ENCODE measurements around the gene C2orf15. TPM values are rescaled to one million over a fixed set of nuclear protein-coding genes. Genes with fewer than 3 reads are reported as not detected.

Gene C2orf15
- total and polyA plus RNA-seq, 9 of the 15 experiments (the other 6 are each of a cell fraction or from before 2014, with no cell fraction given), result 0.04 to 0.27 (median 0.15) TPM; not detected in 1

DNA sequence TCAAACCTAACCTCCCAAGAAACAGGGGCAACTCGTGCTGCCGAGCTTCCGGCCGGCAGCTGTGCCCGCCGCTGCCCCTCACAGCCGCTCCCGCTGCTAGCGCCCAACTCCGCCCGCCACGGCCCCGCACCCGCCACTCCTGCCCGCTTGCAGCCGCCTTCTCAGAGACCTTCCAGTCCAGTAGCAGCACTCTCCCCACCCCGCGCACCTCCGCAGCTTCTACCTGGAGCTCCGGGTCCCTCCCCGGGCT is 722 bp upstream of the C2orf15 start:
- Histone ChIP-seq H3K4me1 (replicated peaks in 1 of 2; ENCODE audit: control insufficient read depth in 2 of 2, insufficient read depth in 2 of 2, low read length in 2 of 2) (peaks cover 0 to 17% of the 10 kb centered on the region in 2 experiments; a peak in 2 of 5 replicates), H3K27me3 (ENCODE audit: control insufficient read depth in 2 of 2, insufficient read depth in 2 of 2, low read length in 2 of 2) (no peaks in the 10 kb centered on the region), H3K9me3 (replicated peaks; ENCODE audit: control insufficient read depth, insufficient read depth, low read depth, low read length) (no peaks in the 10 kb centered on the region), H2AFZ (ENCODE audit: low read depth, low read length) (peak overlapping the region; percentile 100), H4K20me1 (replicated peaks; ENCODE audit: control insufficient read depth, insufficient read depth, low read length) (no peaks in the 10 kb centered on the region), H3K36me3 (ENCODE audit: control insufficient read depth, insufficient read depth, low read length) (no peaks in the 10 kb centered on the region), H3K4me3 (peak overlapping the region; percentile 99), H3K9me1 (ENCODE audit: control insufficient read depth, insufficient read depth, low read length) (no peaks in the 10 kb centered on the region), H3K79me2 (ENCODE audit: control insufficient read depth, insufficient read depth, low read length) (no peaks in the 10 kb centered on the region), H3K9ac (ENCODE audit: insufficient read depth in 1 of 2, low read depth in 2 of 2, low read length in 2 of 2) (peak overlapping the region; percentile 42 to 93; a peak in 3 of 4 replicates), H3K27ac (ENCODE audit: extremely low read depth, low read depth, low read length) (no peak overlapping the region), H3K4me2 (ENCODE audit: insufficient read depth, low read length) (peak overlapping the region; percentile 99)
- CTCF ChIA-PET (ENCODE audit: low intra/inter-chr PET ratio), result no interaction called here
- no peak for FAIRE-seq
- POLR2A ChIA-PET, result interaction anchor here (1.7 kb wide), 1 partner anchor 15 kb away, joined by 8 read pairs; the partner anchor contains the start of genes LIPT1 and TSGA10
- in situ Hi-C loops (cut with MboI) (no loop called here), intact Hi-C loops (cut with micrococcal nuclease) (no loop called here)
- no TSS peak for BruUV-seq (replicated peaks)
- ATAC-seq, result no peak
- no peak for DNase-seq (ENCODE audit: extremely low read depth in 1 of 4, low spot score in 3 of 4)
- 2% methylated on average over 16 of the region's 21 CpGs for WGBS (ENCODE audit: insufficient coverage, low coverage, missing lambda C conversion rate)
- TF ChIP-seq RHOXF2B (CRISPR knock-in tag; conservative IDR thresholded peaks at IDR 0.05) (no peak), NFRKB (IDR thresholded peaks at IDR 0.05; ENCODE audit: low read depth) (no peak), TAL1 (IDR thresholded peaks at IDR 0.05) (no peak), ZNF830 (CRISPR knock-in tag; IDR thresholded peaks at IDR 0.05) (no peak), GATAD2A (IDR thresholded peaks at IDR 0.05) (no peak), BDP1 (IDR thresholded peaks at IDR 0.05; ENCODE audit: insufficient read depth, insufficient read length) (no peak), ZNF584 (CRISPR knock-in tag; IDR thresholded peaks at IDR 0.05; ENCODE audit: low read depth) (no peak), BCOR (IDR thresholded peaks at IDR 0.05) (no peak), ZBTB17 (CRISPR knock-in tag; IDR thresholded peaks at IDR 0.05) (no peak), CXXC5 (CRISPR knock-in tag; IDR thresholded peaks at IDR 0.05) (no peak), MBD2 (IDR thresholded peaks at IDR 0.05; ENCODE audit: borderline replicate concordance, low read depth) (no peak), ZNF766 (CRISPR knock-in tag; conservative IDR thresholded peaks at IDR 0.05) (no peak), NRF1 (conservative IDR thresholded peaks at IDR 0.05 in 1 of 2, IDR thresholded peaks at IDR 0.05 in 1 of 2) (no peak), NCOA1 (IDR thresholded peaks at IDR 0.05; ENCODE audit: low read depth) (no peak), GABPB1 (CRISPR knock-in tag; IDR thresholded peaks at IDR 0.05) (0 out of 2 replicates have a peak, but pooled peaks have one; percentile 17), HNRNPLL (IDR thresholded peaks at IDR 0.05; ENCODE audit: low read depth, low read length, poor library complexity, severe bottlenecking) (peak; percentile 45), EHMT2 (IDR thresholded peaks at IDR 0.05) (no peak), USF1 (CRISPR knock-in tag; IDR thresholded peaks at IDR 0.05) (no peak), CREM (IDR thresholded peaks at IDR 0.05; ENCODE audit: low read depth) (no peak), YY1 (IDR thresholded peaks at IDR 0.05; ENCODE audit: borderline replicate concordance in 1 of 3, control insufficient read depth in 1 of 3, extremely low read depth in 1 of 3, insufficient read depth in 3 of 3, insufficient read length in 1 of 3, insufficient replicate concordance in 2 of 3, low read depth in 1 of 3, low read length in 2 of 3) (peak in 1 of 3 experiments; percentile 16), ZC3H8 (IDR thresholded peaks at IDR 0.05) (no peak), FOS (IDR thresholded peaks at IDR 0.05; ENCODE audit: extremely low read depth, insufficient read length) (no peak), MAFK (IDR thresholded peaks at IDR 0.05; ENCODE audit: low read length) (no peak), ZNF586 (CRISPR knock-in tag; conservative IDR thresholded peaks at IDR 0.05) (no peak), ETV5 (CRISPR knock-in tag; IDR thresholded peaks at IDR 0.05; ENCODE audit: low read depth) (0 out of 2 replicates have a peak, but pooled peaks have one; percentile 6), HMGN3 (IDR thresholded peaks at IDR 0.05; ENCODE audit: borderline replicate concordance, extremely low read depth, insufficient read length, low read depth, low read length) (no peak), OTX1 (CRISPR knock-in tag; IDR thresholded peaks at IDR 0.05) (no peak), BRCA1 (IDR thresholded peaks at IDR 0.05) (no peak), BRCA1 (CRISPR knock-in tag; IDR thresholded peaks at IDR 0.05) (no peak), HDAC8 (tag; IDR thresholded peaks at IDR 0.05) (no peak)
